HG03442 (cell line): ENCODE data around the gene FCSK.

Experiments
- ATAC-seq: cut with Tn5 transposase; IDR thresholded peaks from one replicate; pipeline ENCODE4 v1.9.1; 2021; ENCODE audit warnings: mild to moderate bottlenecking, moderate library complexity; ENCODE audit not compliant: unreplicated experiment

The FCSK gene

GRCh38 chr16:70453117-70453891 lies 1.1 kb upstream of the FCSK start:
- no peak for ATAC-seq

- no peak for ATAC-seq
These were observed 538 bp upstream of the FCSK start for GRCh38 chr16:70453892-70454221.

GRCh38 chr16:70455910-70456309 lies 1.5 kb downstream of the FCSK start:
- ATAC-seq: no peak

- ATAC-seq: no peak
These were observed 3.2 kb downstream of the FCSK start for GRCh38 chr16:70457446-70458166.

- ATAC-seq: no peak
These were observed 6.4 kb downstream of the FCSK start for GRCh38 chr16:70460737-70461261.

GRCh38 chr16:70463235-70463634 lies 8.8 kb downstream of the FCSK start:
- no peak for ATAC-seq

- no peak for ATAC-seq
These were observed 11.8 kb downstream of the FCSK start for GRCh38 chr16:70465999-70466804.

GRCh38 chr16:70466805-70467076 lies 12.3 kb downstream of the FCSK start:
- ATAC-seq: no peak

- ATAC-seq: no peak
These were observed 12.7 kb downstream of the FCSK start for GRCh38 chr16:70467113-70467512.

GRCh38 chr16:70467608-70468007 lies 13.2 kb downstream of the FCSK start:
- ATAC-seq: no peak

GRCh38 chr16:70468776-70469525 lies 14.6 kb downstream of the FCSK start:
- no peak for ATAC-seq

- ATAC-seq: no peak
These were observed 15.9 kb downstream of the FCSK start for GRCh38 chr16:70470141-70470926.

- ATAC-seq: no peak
These were observed 16.5 kb downstream of the FCSK start for GRCh38 chr16:70470927-70471341.

- no peak for ATAC-seq
These were observed 18.5 kb downstream of the FCSK start for GRCh38 chr16:70472786-70473433.

GRCh38 chr16:70473446-70474319 lies 19.3 kb downstream of the FCSK start:
- no peak for ATAC-seq

GRCh38 chr16:70474320-70475053 lies 20.1 kb downstream of the FCSK start:
- ATAC-seq: no peak

- no peak for ATAC-seq
These were observed 20.9 kb downstream of the FCSK start for GRCh38 chr16:70475054-70475871.
